Suprapubic skin (tissue), 4 donors: Measurements from ENCODE around the gene KIAA0753.

Experiments
- EP300 ChIP-seq: sonication (generic); formaldehyde crosslinking; IDR thresholded peaks from one replicate; pipeline ENCODE4 v1.6.1; 2017; ENCODE audit warnings: antibody characterized with exemption
- POLR2A ChIP-seq, 2 donors: fragments of 450-650 bp; IDR thresholded peaks; one replicate each; pipeline ENCODE4 v1.6.1; 2017; ENCODE audit warnings: antibody characterized with exemption in 2 of 2, mild to moderate bottlenecking in 2 of 2, moderate library complexity in 2 of 2
- POLR2AphosphoS5 ChIP-seq, 3 donors: sonication (generic); formaldehyde crosslinking; IDR thresholded peaks; one replicate each; pipeline ENCODE4 v1.6.1; 2017; ENCODE audit warnings: antibody characterized with exemption in 3 of 3
- TF ChIP-seq, protein P1 (sequence below), 2 donors: fragments of 200-600 bp in 1 of 2; fragments of 450-650 bp in 1 of 2; sonication (generic) in 1 of 2; IDR thresholded peaks; one replicate each; pipeline ENCODE4 v1.5.1; 2016 to 2019; ENCODE audit warnings: antibody characterized with exemption in 2 of 2, mild to moderate bottlenecking in 1 of 2, moderate library complexity in 1 of 2

DNA sequence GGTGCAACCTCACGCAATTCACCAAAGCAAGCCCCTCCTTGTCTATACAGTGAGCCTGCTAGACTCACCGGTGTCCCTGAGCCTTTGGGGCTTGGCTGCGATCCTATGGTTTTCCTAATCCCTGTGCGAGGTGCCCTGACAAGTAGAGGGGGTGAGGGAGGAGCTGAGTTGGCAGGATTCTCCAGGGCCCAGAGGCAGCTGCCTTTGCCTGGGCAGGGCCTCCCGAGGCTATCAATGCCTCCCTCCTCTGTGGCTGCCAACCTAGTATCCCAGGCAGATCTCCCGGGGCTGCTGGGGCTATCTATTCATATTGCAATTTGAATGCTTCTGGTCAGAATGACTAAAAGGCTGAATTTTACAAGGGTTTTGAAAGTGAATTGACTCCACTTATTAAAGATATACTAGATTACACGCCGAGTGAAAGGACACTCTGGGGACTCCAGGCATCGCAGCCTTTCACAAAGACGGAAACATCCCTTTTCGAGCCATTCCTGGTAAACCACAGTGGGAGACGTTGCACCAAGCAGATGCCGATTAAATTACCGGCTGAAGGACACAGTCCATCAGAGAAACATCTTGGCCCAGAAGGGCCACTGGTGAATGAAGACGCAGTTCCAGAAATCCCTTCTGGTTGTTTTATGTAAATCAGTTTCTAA lies 72.9 kb downstream of the KIAA0753 start:
- TF ChIP-seq POLR2AphosphoS5 (IDR thresholded peaks at IDR 0.05) (no peak), POLR2A (IDR thresholded peaks at IDR 0.05) (no peak), EP300 (no peak)
- TF ChIP-seq, protein P1, sequence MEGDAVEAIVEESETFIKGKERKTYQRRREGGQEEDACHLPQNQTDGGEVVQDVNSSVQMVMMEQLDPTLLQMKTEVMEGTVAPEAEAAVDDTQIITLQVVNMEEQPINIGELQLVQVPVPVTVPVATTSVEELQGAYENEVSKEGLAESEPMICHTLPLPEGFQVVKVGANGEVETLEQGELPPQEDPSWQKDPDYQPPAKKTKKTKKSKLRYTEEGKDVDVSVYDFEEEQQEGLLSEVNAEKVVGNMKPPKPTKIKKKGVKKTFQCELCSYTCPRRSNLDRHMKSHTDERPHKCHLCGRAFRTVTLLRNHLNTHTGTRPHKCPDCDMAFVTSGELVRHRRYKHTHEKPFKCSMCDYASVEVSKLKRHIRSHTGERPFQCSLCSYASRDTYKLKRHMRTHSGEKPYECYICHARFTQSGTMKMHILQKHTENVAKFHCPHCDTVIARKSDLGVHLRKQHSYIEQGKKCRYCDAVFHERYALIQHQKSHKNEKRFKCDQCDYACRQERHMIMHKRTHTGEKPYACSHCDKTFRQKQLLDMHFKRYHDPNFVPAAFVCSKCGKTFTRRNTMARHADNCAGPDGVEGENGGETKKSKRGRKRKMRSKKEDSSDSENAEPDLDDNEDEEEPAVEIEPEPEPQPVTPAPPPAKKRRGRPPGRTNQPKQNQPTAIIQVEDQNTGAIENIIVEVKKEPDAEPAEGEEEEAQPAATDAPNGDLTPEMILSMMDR (IDR thresholded peaks at IDR 0.05): no peak
